ENCODE measurements around the gene CEP112. TPM values are rescaled to one million over a fixed set of nuclear protein-coding genes. Genes with fewer than 3 reads are reported as not detected.

Gene CEP112
- total RNA-seq, 1 experiment from 2014 or later = 9.5 TPM

DNA sequence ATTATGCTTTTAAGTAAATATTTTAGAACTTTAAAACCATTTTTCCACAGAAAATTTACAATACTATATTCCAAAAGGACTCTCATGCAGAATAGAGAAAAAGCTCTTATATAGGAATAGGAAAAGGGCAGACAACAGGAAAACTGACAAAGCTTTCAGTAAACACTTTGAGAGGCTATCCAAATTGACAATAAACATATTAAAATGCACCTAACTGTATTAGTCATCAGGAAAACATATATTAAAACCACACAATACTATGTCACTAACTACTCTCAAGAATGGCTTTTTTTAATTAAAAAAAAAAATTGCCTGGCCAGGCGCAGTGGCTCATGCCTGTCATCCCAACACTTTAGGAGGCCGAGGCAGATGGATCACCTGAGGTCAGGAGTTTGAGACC is 77.3 kb downstream of the CEP112 start:
- Histone ChIP-seq H3K4me3 (ENCODE audit: low read depth in 2 of 2, low read length in 2 of 2) (no peak overlapping the region), H3K4me1 (ENCODE audit: control insufficient read depth, insufficient read depth, low read length) (no peaks in the 10 kb centered on the region), H3K27me3 (ENCODE audit: control insufficient read depth, insufficient read depth, low read length) (no peaks in the 10 kb centered on the region), H3K27ac (ENCODE audit: low read length) (no peak overlapping the region), H3K9me3 (ENCODE audit: control insufficient read depth, insufficient read depth, low read depth, low read length) (no peaks in the 10 kb centered on the region), H3K36me3 (ENCODE audit: control insufficient read depth, insufficient read depth, low read length) (no peaks in the 10 kb centered on the region)
- BruUV-seq (replicated peaks) = no TSS peak
- DNase-seq (ENCODE audit: low read depth, low spot score) (no peak), ATAC-seq (no peak)
- TF ChIP-seq, protein P1, sequence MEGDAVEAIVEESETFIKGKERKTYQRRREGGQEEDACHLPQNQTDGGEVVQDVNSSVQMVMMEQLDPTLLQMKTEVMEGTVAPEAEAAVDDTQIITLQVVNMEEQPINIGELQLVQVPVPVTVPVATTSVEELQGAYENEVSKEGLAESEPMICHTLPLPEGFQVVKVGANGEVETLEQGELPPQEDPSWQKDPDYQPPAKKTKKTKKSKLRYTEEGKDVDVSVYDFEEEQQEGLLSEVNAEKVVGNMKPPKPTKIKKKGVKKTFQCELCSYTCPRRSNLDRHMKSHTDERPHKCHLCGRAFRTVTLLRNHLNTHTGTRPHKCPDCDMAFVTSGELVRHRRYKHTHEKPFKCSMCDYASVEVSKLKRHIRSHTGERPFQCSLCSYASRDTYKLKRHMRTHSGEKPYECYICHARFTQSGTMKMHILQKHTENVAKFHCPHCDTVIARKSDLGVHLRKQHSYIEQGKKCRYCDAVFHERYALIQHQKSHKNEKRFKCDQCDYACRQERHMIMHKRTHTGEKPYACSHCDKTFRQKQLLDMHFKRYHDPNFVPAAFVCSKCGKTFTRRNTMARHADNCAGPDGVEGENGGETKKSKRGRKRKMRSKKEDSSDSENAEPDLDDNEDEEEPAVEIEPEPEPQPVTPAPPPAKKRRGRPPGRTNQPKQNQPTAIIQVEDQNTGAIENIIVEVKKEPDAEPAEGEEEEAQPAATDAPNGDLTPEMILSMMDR (IDR thresholded peaks at IDR 0.05) = no peak
- TF ChIP-seq TCF7L2 (IDR thresholded peaks at IDR 0.05; ENCODE audit: low read depth, low read length) = no peak
- TF ChIP-seq SIN3A (IDR thresholded peaks at IDR 0.05; ENCODE audit: borderline replicate concordance, insufficient read depth, low read depth, low read length) = no peak
- TF ChIP-seq POLR2AphosphoS5 (IDR thresholded peaks at IDR 0.05; ENCODE audit: low read depth, low read length) = no peak
- TF ChIP-seq, protein P2, sequence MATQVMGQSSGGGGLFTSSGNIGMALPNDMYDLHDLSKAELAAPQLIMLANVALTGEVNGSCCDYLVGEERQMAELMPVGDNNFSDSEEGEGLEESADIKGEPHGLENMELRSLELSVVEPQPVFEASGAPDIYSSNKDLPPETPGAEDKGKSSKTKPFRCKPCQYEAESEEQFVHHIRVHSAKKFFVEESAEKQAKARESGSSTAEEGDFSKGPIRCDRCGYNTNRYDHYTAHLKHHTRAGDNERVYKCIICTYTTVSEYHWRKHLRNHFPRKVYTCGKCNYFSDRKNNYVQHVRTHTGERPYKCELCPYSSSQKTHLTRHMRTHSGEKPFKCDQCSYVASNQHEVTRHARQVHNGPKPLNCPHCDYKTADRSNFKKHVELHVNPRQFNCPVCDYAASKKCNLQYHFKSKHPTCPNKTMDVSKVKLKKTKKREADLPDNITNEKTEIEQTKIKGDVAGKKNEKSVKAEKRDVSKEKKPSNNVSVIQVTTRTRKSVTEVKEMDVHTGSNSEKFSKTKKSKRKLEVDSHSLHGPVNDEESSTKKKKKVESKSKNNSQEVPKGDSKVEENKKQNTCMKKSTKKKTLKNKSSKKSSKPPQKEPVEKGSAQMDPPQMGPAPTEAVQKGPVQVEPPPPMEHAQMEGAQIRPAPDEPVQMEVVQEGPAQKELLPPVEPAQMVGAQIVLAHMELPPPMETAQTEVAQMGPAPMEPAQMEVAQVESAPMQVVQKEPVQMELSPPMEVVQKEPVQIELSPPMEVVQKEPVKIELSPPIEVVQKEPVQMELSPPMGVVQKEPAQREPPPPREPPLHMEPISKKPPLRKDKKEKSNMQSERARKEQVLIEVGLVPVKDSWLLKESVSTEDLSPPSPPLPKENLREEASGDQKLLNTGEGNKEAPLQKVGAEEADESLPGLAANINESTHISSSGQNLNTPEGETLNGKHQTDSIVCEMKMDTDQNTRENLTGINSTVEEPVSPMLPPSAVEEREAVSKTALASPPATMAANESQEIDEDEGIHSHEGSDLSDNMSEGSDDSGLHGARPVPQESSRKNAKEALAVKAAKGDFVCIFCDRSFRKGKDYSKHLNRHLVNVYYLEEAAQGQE (IDR thresholded peaks at IDR 0.05; ENCODE audit: insufficient read depth in 1 of 2, low read depth in 2 of 2, low read length in 1 of 2) = no peak
- intact Hi-C loops (cut with micrococcal nuclease; ENCODE audit: unreplicated experiment) (no loop called here), in situ Hi-C loops (cut with HindIII; ENCODE audit: low pct_unique_long_range_greater_than_20kb, low sequenced_read_pairs) (no loop called here)
- CTCF ChIA-PET = no interaction called here
- POLR2A ChIA-PET = no interaction called here

DNA sequence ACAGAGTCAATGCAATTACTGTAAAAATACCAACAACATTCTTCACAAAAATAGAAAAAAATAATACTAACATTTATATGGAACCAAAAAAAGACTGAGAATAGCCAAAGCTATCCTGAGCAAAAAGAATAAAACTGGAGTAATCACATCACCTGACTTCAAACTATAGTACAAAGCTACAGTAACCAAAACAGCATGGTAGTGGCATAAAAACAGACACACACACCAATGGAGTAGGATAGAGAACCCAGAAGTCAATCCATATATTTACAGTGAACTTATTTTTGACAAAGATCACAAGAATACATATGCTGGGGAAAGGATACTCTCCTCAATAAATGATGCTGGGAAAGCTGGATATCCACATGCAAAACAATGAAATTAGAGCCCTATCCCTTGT is 84.2 kb downstream of the CEP112 start:
- CTCF ChIA-PET = no interaction called here
- intact Hi-C loops (cut with micrococcal nuclease; ENCODE audit: unreplicated experiment) = no loop called here
- Histone ChIP-seq H3K27ac (ENCODE audit: low read length) (no peak overlapping the region), H3K4me1 (ENCODE audit: control insufficient read depth, insufficient read depth, low read length) (no peaks in the 10 kb centered on the region), H3K36me3 (ENCODE audit: control insufficient read depth, insufficient read depth, low read length) (no peaks in the 10 kb centered on the region), H3K4me3 (ENCODE audit: low read depth in 2 of 2, low read length in 2 of 2) (no peak overlapping the region), H3K9me3 (ENCODE audit: control insufficient read depth, insufficient read depth, low read depth, low read length) (no peaks in the 10 kb centered on the region), H3K27me3 (ENCODE audit: control insufficient read depth, insufficient read depth, low read length) (no peaks in the 10 kb centered on the region)
- ATAC-seq = no peak
- in situ Hi-C loops (cut with HindIII; ENCODE audit: low pct_unique_long_range_greater_than_20kb, low sequenced_read_pairs) = no loop called here
- BruUV-seq (replicated peaks) = no TSS peak
- POLR2A ChIA-PET = no interaction called here
- no peak for DNase-seq (ENCODE audit: low read depth, low spot score)
- no peak for TF ChIP-seq TCF7L2 (IDR thresholded peaks at IDR 0.05; ENCODE audit: low read depth, low read length)
- TF ChIP-seq SIN3A (IDR thresholded peaks at IDR 0.05; ENCODE audit: borderline replicate concordance, insufficient read depth, low read depth, low read length) = no peak

DNA sequence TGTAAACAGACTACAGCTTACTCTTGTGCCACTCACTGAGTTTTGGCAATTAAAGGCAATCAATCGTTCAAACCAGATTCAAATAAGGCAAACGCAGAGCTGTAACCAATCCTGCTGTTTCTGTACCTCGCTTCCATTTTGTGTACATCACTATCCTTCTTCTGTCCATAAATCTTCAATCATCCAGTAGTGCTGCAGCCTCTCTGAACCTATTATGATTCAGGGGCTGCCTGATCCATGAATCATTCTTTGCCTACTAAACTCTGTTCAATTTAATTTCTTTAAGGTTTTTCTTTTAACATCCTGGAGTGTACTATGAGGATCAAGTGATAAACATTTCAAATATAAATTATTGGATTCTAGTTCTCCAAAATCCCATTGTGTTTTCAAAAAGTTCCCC is 93.9 kb downstream of the CEP112 start:
- no peaks in the 10 kb centered on the region for H3K9me3 ChIP-seq (ENCODE audit: control insufficient read depth, insufficient read depth, low read depth, low read length)
- no TSS peak for BruUV-seq (replicated peaks)
- ChIA-PET POLR2A (no interaction called here), CTCF (no interaction called here)
- no peak overlapping the region for H3K4me3 ChIP-seq (ENCODE audit: low read depth in 2 of 2, low read length in 2 of 2)
- no peak for DNase-seq (ENCODE audit: low read depth, low spot score)
- TF ChIP-seq, protein P1 (IDR thresholded peaks at IDR 0.05) = no peak
- TF ChIP-seq SIN3A (IDR thresholded peaks at IDR 0.05; ENCODE audit: borderline replicate concordance, insufficient read depth, low read depth, low read length) = no peak
- TF ChIP-seq, protein P2 (IDR thresholded peaks at IDR 0.05; ENCODE audit: insufficient read depth in 1 of 2, low read depth in 2 of 2, low read length in 1 of 2) = no peak
- TF ChIP-seq TCF7L2 (IDR thresholded peaks at IDR 0.05; ENCODE audit: low read depth, low read length) = no peak
- TF ChIP-seq POLR2AphosphoS5 (IDR thresholded peaks at IDR 0.05; ENCODE audit: low read depth, low read length) = no peak
- ATAC-seq = no peak
- no peaks in the 10 kb centered on the region for H3K36me3 ChIP-seq (ENCODE audit: control insufficient read depth, insufficient read depth, low read length)
- no peaks in the 10 kb centered on the region for H3K4me1 ChIP-seq (ENCODE audit: control insufficient read depth, insufficient read depth, low read length)
- in situ Hi-C loops (cut with HindIII; ENCODE audit: low pct_unique_long_range_greater_than_20kb, low sequenced_read_pairs) = no loop called here
- no peak overlapping the region for H3K27ac ChIP-seq (ENCODE audit: low read length)
- intact Hi-C loops (cut with micrococcal nuclease; ENCODE audit: unreplicated experiment) = no loop called here
- H3K27me3 ChIP-seq (ENCODE audit: control insufficient read depth, insufficient read depth, low read length) = no peaks in the 10 kb centered on the region
